ENCODE measurements around the gene TMEM9. TPM values are rescaled to one million over a fixed set of nuclear protein-coding genes. Genes with fewer than 3 reads are reported as not detected.
A peak's percentile ranks its signal among the peaks of the same experiment; 100 is the strongest.

TMEM9 gene
- total and polyA plus RNA-seq, 2 of the 8 experiments (the other 6 are each of a cell fraction or from before 2014, with no cell fraction given): 79.9 to 181 TPM

DNA sequence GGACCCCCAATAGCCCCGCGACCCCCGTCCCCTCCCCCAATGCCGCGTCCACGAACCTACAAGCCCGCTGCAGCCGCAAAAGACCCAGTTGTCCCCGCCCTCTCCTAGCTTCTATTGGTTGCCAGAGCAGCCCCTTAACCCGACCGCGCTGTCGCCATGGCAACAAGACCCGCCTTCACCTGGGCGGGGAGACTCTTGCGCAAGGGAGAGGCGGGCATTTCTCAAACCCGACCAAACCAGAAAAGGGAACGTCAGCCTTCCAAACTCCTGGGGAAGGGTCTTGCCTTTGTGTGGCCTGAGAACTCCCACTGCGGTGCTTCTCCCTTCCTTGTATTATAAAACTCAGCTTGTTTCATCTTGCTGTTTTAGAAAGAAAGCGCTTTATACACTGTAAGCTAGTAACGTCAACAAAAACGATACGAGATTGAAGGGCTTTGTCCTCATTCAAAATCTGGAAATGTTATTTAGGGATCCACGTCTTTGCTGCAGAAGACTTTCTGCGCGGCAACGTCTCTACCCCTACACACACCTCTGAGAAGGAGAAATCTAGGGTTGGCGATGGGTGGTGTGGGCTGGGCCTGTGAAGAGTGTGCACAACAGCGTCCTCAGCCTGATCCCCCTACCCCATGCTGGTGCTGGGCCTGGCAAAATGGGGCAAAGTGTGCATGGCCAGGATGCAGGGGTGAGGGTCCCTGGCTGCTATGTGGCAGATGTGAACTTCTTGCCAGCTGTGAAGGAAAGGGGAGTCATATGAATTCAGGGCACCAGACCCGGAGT is at the start of gene TMEM9 (continued):
- TF ChIP-seq, protein P1, sequence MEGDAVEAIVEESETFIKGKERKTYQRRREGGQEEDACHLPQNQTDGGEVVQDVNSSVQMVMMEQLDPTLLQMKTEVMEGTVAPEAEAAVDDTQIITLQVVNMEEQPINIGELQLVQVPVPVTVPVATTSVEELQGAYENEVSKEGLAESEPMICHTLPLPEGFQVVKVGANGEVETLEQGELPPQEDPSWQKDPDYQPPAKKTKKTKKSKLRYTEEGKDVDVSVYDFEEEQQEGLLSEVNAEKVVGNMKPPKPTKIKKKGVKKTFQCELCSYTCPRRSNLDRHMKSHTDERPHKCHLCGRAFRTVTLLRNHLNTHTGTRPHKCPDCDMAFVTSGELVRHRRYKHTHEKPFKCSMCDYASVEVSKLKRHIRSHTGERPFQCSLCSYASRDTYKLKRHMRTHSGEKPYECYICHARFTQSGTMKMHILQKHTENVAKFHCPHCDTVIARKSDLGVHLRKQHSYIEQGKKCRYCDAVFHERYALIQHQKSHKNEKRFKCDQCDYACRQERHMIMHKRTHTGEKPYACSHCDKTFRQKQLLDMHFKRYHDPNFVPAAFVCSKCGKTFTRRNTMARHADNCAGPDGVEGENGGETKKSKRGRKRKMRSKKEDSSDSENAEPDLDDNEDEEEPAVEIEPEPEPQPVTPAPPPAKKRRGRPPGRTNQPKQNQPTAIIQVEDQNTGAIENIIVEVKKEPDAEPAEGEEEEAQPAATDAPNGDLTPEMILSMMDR (IDR thresholded peaks at IDR 0.05; ENCODE audit: control extremely low read depth in 1 of 3, insufficient read depth in 1 of 3, low read depth in 1 of 3, low read length in 3 of 3): no peak
- TF ChIP-seq TBP (IDR thresholded peaks at IDR 0.05; ENCODE audit: low read depth, low read length) (peak; percentile 1; the same call in 1 of the 2 replicates), POLR2AphosphoS5 (IDR thresholded peaks at IDR 0.05; ENCODE audit: low read depth, low read length) (no peak), JUND (IDR thresholded peaks at IDR 0.05; ENCODE audit: low read length) (no peak), KDM5A (IDR thresholded peaks at IDR 0.05; ENCODE audit: low read length) (no peak), TEAD4 (IDR thresholded peaks at IDR 0.05; ENCODE audit: low read depth, low read length) (0 out of 2 replicates have a peak, but pooled peaks have one; percentile 19), HDAC2 (IDR thresholded peaks at IDR 0.05; ENCODE audit: borderline replicate concordance in 1 of 2, low read depth in 2 of 2, low read length in 2 of 2) (no peak), SP1 (IDR thresholded peaks at IDR 0.05; ENCODE audit: low read depth, low read length) (peak; percentile 94), BACH1 (IDR thresholded peaks at IDR 0.05; ENCODE audit: low read length) (no peak), HDAC6 (IDR thresholded peaks at IDR 0.05; ENCODE audit: low read depth, low read length) (no peak), SP2 (IDR thresholded peaks at IDR 0.05; ENCODE audit: low read length) (peak; percentile 76), BRCA1 (IDR thresholded peaks at IDR 0.05; ENCODE audit: low read depth, low read length) (no peak), NANOG (IDR thresholded peaks at IDR 0.05; ENCODE audit: insufficient read depth, low read depth, low read length, poor library complexity, severe bottlenecking) (no peak), EZH2 (IDR thresholded peaks at IDR 0.05; ENCODE audit: low read depth, low read length, severe bottlenecking) (no peak), POU5F1 (IDR thresholded peaks at IDR 0.05; ENCODE audit: low read depth, low read length) (no peak), PHF8 (conservative IDR thresholded peaks at IDR 0.05; ENCODE audit: low read depth, low read length) (no peak), KDM4A (IDR thresholded peaks at IDR 0.05; ENCODE audit: low read depth, low read length, severe bottlenecking) (no peak), TAF7 (optimal IDR thresholded peaks at IDR 0.05; ENCODE audit: borderline replicate concordance, low read depth, low read length) (no peak), CHD1 (IDR thresholded peaks at IDR 0.05; ENCODE audit: low read depth, low read length) (no peak), CTBP2 (IDR thresholded peaks at IDR 0.05; ENCODE audit: borderline replicate concordance, insufficient read depth, insufficient read length, low read length) (no peak), SIX5 (IDR thresholded peaks at IDR 0.05; ENCODE audit: low read depth, low read length) (no peak), RNF2 (IDR thresholded peaks at IDR 0.05; ENCODE audit: borderline replicate concordance, low read depth, low read length, missing control alignments, poor library complexity, severe bottlenecking) (no peak)
